NB4 (cell line): ENCODE data around the gene ADPGK.

Source experiments
- DNase-seq: peaks from one replicate; pipeline ENCODE4 v3.0.0; 2010; ENCODE audit warnings: low read depth
- H3K4me3 ChIP-seq: one replicate; pipeline ENCODE4 v1.5.1; 2011; ENCODE audit warnings: mild to moderate bottlenecking, low read depth, low read length, moderate library complexity
- CTCF ChIP-seq: IDR thresholded peaks from one replicate; pipeline ENCODE4 v1.5.1; 2012; ENCODE audit warnings: low read depth, low read length
- MYC ChIP-seq: IDR thresholded peaks from 2 replicates; pipeline ENCODE4 v1.6.1; 2011; ENCODE audit warnings: low read depth, low read length
- POLR2A ChIP-seq: IDR thresholded peaks from 2 replicates; pipeline ENCODE4 v1.6.1; 2011; ENCODE audit warnings: mild to moderate bottlenecking; ENCODE audit not compliant: insufficient read length; ENCODE audit errors: extremely low read depth
- TF ChIP-seq, protein P1 (sequence below): IDR thresholded peaks from 2 replicates; pipeline ENCODE4 v1.6.1; 2011; ENCODE audit warnings: low read depth, low read length

The ADPGK gene

GRCh38 chr15:72758182-72758581 lies 25.4 kb downstream of the ADPGK start:
- no peak for DNase-seq
- no peak for TF ChIP-seq POLR2A
- TF ChIP-seq MYC = no peak
- TF ChIP-seq, protein P1, sequence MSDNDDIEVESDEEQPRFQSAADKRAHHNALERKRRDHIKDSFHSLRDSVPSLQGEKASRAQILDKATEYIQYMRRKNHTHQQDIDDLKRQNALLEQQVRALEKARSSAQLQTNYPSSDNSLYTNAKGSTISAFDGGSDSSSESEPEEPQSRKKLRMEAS = no peak
- TF ChIP-seq CTCF = no peak
- H3K4me3 ChIP-seq = no peak overlapping the region

GRCh38 chr15:72754096-72754495 lies 29.5 kb downstream of the ADPGK start:
- no peak for DNase-seq
- TF ChIP-seq POLR2A = no peak

DNA sequence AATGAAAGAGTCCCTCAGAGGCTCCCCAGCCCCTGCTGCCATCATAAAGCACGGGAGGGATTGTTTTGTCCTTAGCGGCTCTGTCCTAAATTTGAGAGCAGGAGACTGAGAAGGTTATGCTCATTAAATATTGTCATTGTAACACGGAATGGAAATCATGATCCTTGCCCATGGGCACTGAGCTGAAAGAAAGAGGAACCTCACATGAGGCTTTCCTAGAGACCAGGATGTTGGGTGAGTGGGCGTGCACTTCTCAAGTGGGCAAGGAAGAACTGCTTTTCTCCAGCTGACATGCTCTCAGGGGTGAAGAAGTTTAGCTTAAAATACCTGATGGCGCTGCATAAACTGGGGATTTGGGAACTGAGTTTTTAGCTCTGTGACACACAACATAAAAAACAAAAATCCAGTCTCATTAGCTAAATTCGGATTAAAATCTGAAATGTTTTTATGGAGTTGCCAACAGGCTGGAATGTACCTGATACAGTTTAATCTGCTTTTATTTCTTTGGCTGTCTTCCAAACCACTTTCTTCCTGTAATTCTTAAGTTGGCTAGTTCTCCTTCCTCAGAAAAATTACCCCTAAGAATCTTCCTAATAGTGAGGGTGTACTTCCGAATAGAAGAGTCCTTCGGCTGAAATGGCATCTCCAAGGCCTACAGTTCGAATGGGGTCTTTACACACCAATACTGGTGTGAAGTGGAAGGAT lies 31.7 kb downstream of the ADPGK start:
- no peak for TF ChIP-seq POLR2A
- TF ChIP-seq CTCF = no peak
- TF ChIP-seq, protein P1 = 0 out of 2 replicates have a peak, but pooled peaks have one; percentile 42
- TF ChIP-seq MYC = no peak
- no peak overlapping the region for H3K4me3 ChIP-seq
- DNase-seq = peak; percentile 63

More at GRCh38 chr15:72754096-72754495, 29.5 kb downstream of the ADPGK start:
- no peak overlapping the region for H3K4me3 ChIP-seq

GRCh38 chr15:72749700-72750099 lies 33.9 kb downstream of the ADPGK start:
- H3K4me3 ChIP-seq = no peak overlapping the region
- DNase-seq = no peak
- TF ChIP-seq CTCF (no peak), MYC (no peak), POLR2A (no peak)
- TF ChIP-seq, protein P1 = no peak

- DNase-seq = no peak
- TF ChIP-seq, protein P1 = no peak
- TF ChIP-seq CTCF (no peak), MYC (no peak), POLR2A (no peak)
- no peak overlapping the region for H3K4me3 ChIP-seq
Measured at GRCh38 chr15:72740219-72740618, 43.3 kb downstream of the ADPGK start.

GRCh38 chr15:72737723-72738122 lies 45.8 kb downstream of the ADPGK start:
- TF ChIP-seq POLR2A (no peak), MYC (no peak), CTCF (no peak)
- TF ChIP-seq, protein P1 = no peak
- no peak for DNase-seq
- H3K4me3 ChIP-seq = no peak overlapping the region
